Colonic mucosa (tissue), 4 donors: ENCODE measurements around the gene CD2AP. TPM values are rescaled to one million over a fixed set of nuclear protein-coding genes. Genes with fewer than 3 reads are reported as not detected.

Experiments used
- DNase-seq: peaks from one replicate; pipeline ENCODE4 v3.0.0-alpha.2; 2020
- H3K27ac ChIP-seq: fragments of 200-600 bp; one replicate; pipeline ENCODE4 v1.8.0; 2021
- H3K27me3 ChIP-seq: fragments of 200-600 bp; one replicate; pipeline ENCODE4 v1.8.0; 2021
- H3K36me3 ChIP-seq: fragments of 200-600 bp; one replicate; pipeline ENCODE4 v1.8.0; 2021
- H3K4me1 ChIP-seq: fragments of 200-600 bp; one replicate; pipeline ENCODE4 v1.8.0; 2021; ENCODE audit warnings: mild to moderate bottlenecking
- H3K4me3 ChIP-seq: fragments of 200-600 bp; one replicate; pipeline ENCODE4 v1.8.0; 2021
- H3K9ac ChIP-seq, 2 donors: one replicate each; pipeline ENCODE4 v1.7.0; 2013; ENCODE audit warnings: control low read depth in 2 of 2, low read depth in 2 of 2, low read length in 2 of 2
- H3K9me3 ChIP-seq: fragments of 200-600 bp; one replicate; pipeline ENCODE4 v1.8.0; 2021
- CTCF ChIP-seq: fragments of 200-600 bp; IDR thresholded peaks from one replicate; pipeline ENCODE4 v1.8.0; 2022; ENCODE audit warnings: antibody characterized with exemption, mild to moderate bottlenecking
- intact Hi-C: fragments of 100-400 bp; cut with DNase I; formaldehyde crosslinking; loops from one replicate; pipeline ENCODE4 v1.14.1; 2022
- total RNA-seq, 2 donors: library from RNA; stranded (reverse); fragmentation: NEBNext Ultra II Directional in 1 of 2; extraction: Animal tissue kit (Norgen Biotek cat#: 25700) in 1 of 2; gene quantifications; one replicate each; pipeline ENCODE4 v1.2.1, GENCODE V29; 2021
- donor health status: healthy.
- donor health status: DM: no; HTN: no; CAD: no.
- donor health status: DM: no; HTN: no; CAD: no.

The CD2AP gene
- total RNA-seq, 2 donors from 2014 or later = 83.1 to 146 TPM

- no peak overlapping the region for H3K4me3 ChIP-seq
- H3K4me1 ChIP-seq = no peaks in the 10 kb centered on the region
- no peak overlapping the region for H3K9ac ChIP-seq
Observed at GRCh38 chr6:47573109-47573508, 95.5 kb downstream of the CD2AP start.

GRCh38 chr6:47574789-47575188, 97.2 kb downstream of the CD2AP start:
- Histone ChIP-seq H3K27me3 (no peaks in the 10 kb centered on the region), H3K4me3 (no peak overlapping the region), H3K27ac (no peak overlapping the region), H3K4me1 (no peaks in the 10 kb centered on the region), H3K36me3 (peaks cover 4% of the 10 kb centered on the region), H3K9me3 (no peaks in the 10 kb centered on the region), H3K9ac (no peak overlapping the region)
- TF ChIP-seq CTCF = no peak
- no peak for DNase-seq
- intact Hi-C loops = no loop called here

More at GRCh38 chr6:47573109-47573508, 95.5 kb downstream of the CD2AP start:
- H3K36me3 ChIP-seq = peaks cover 4% of the 10 kb centered on the region
- no peak overlapping the region for H3K27ac ChIP-seq
- no peak for TF ChIP-seq CTCF
- no peaks in the 10 kb centered on the region for H3K27me3 ChIP-seq
- H3K9me3 ChIP-seq = no peaks in the 10 kb centered on the region
- intact Hi-C loops = no loop called here
- DNase-seq = no peak

DNA sequence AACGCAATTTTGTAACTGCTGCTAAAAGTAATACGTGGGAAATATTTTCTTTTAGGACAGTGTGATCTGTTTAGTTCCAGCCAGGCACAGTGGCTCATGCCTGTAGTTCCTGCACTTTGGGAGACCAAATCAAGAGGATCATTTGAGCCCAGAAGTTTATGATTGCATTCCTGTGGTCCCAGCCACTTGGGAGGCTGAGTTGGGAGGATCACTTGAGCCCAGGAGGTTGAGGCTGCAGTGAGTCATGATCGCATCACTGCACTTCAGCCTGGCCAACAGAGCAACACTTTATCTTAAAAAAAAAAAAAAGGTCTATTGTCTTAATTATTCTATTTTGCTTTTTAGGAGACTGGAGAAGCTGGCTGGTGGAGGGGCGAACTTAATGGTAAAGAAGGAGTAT, 101.5 kb downstream of the CD2AP start:
- intact Hi-C loops = no loop called here
- Histone ChIP-seq H3K4me3 (no peak overlapping the region), H3K4me1 (no peaks in the 10 kb centered on the region), H3K27me3 (no peaks in the 10 kb centered on the region), H3K36me3 (peaks cover 4% of the 10 kb centered on the region), H3K27ac (no peak overlapping the region), H3K9ac (no peak overlapping the region), H3K9me3 (no peaks in the 10 kb centered on the region)
- TF ChIP-seq CTCF = no peak
- DNase-seq = no peak

DNA sequence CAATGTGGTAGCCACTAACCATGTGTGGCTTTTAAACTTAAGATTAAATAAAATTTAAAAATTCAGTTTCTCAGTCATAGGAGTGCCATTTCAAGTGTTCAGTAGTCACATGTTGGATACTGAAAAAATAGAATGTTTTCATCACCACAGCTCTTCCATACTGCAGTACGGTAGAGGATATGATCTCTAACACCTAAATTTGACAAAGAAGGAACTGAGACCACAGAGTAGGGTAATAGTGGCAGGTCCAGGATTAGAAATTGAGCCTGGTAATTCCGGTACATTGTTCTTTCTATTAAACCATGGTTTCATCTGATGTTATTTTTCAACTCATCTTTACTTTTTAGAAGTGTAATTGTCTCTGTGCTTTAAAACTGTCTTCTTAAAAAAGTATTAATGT, 104.0 kb downstream of the CD2AP start:
- no peak overlapping the region for H3K4me3 ChIP-seq
- H3K36me3 ChIP-seq = peaks cover 4% of the 10 kb centered on the region
- intact Hi-C loops = no loop called here
- H3K4me1 ChIP-seq = no peaks in the 10 kb centered on the region
- no peaks in the 10 kb centered on the region for H3K9me3 ChIP-seq
- H3K9ac ChIP-seq = no peak overlapping the region
- DNase-seq = no peak
- H3K27ac ChIP-seq = no peak overlapping the region
- TF ChIP-seq CTCF = no peak
- H3K27me3 ChIP-seq = no peaks in the 10 kb centered on the region

GRCh38 chr6:47587493-47587892, 109.9 kb downstream of the CD2AP start:
- Histone ChIP-seq H3K9me3 (no peaks in the 10 kb centered on the region), H3K36me3 (peaks cover 7% of the 10 kb centered on the region)

More at GRCh38 chr6:47587493-47587892, 109.9 kb downstream of the CD2AP start:
- H3K27me3 ChIP-seq = no peaks in the 10 kb centered on the region
- no peak for DNase-seq
- no peak overlapping the region for H3K4me3 ChIP-seq
- no peak for TF ChIP-seq CTCF
- no peaks in the 10 kb centered on the region for H3K4me1 ChIP-seq
- intact Hi-C loops = no loop called here
- H3K9ac ChIP-seq = no peak overlapping the region
- no peak overlapping the region for H3K27ac ChIP-seq
